ENCODE measurements around the gene KDM4C. TPM values are rescaled to one million over a fixed set of nuclear protein-coding genes. Genes with fewer than 3 reads are reported as not detected.

KDM4C gene
- total RNA-seq, 1 experiment from 2014 or later, result 7.1 TPM

DNA sequence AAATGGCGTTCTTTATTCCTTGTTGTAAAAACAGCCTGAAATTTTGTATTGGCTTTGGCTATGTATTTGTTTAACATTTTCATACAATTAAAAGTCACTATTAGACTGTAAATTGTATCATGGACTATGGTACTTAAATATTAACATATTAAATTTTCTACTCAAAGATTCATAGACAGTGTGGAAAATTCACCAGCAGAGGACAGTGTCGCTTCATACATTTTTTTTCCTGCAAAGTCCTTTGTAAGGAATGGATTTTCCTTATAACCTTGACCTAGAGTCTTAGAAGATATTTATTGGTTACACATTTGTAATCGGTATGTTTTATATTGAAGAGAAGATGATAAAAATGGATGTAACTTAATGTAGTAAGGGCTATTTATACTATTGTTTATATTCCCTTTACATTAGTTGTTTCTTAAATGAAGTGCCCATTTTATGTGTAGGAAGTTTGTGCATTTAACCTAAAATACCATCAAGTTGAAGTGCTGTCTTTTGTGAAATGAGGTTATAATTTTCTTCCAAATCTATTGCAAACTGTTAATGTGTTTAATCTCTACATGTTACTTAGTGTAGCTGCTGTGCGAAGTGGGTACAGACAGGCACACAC lies 150.1 kb downstream of the KDM4C start:
- in situ Hi-C loops (cut with HindIII; ENCODE audit: low pct_unique_long_range_greater_than_20kb, low sequenced_read_pairs) (no loop called here), intact Hi-C loops (cut with micrococcal nuclease; ENCODE audit: unreplicated experiment) (no loop called here)
- POLR2A ChIA-PET, result no interaction called here
- no peak for TF ChIP-seq TCF7L2 (IDR thresholded peaks at IDR 0.05; ENCODE audit: low read depth, low read length)
- TF ChIP-seq POLR2AphosphoS5 (IDR thresholded peaks at IDR 0.05; ENCODE audit: low read depth, low read length), result no peak
- TF ChIP-seq, protein P1, sequence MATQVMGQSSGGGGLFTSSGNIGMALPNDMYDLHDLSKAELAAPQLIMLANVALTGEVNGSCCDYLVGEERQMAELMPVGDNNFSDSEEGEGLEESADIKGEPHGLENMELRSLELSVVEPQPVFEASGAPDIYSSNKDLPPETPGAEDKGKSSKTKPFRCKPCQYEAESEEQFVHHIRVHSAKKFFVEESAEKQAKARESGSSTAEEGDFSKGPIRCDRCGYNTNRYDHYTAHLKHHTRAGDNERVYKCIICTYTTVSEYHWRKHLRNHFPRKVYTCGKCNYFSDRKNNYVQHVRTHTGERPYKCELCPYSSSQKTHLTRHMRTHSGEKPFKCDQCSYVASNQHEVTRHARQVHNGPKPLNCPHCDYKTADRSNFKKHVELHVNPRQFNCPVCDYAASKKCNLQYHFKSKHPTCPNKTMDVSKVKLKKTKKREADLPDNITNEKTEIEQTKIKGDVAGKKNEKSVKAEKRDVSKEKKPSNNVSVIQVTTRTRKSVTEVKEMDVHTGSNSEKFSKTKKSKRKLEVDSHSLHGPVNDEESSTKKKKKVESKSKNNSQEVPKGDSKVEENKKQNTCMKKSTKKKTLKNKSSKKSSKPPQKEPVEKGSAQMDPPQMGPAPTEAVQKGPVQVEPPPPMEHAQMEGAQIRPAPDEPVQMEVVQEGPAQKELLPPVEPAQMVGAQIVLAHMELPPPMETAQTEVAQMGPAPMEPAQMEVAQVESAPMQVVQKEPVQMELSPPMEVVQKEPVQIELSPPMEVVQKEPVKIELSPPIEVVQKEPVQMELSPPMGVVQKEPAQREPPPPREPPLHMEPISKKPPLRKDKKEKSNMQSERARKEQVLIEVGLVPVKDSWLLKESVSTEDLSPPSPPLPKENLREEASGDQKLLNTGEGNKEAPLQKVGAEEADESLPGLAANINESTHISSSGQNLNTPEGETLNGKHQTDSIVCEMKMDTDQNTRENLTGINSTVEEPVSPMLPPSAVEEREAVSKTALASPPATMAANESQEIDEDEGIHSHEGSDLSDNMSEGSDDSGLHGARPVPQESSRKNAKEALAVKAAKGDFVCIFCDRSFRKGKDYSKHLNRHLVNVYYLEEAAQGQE (IDR thresholded peaks at IDR 0.05; ENCODE audit: insufficient read depth in 1 of 2, low read depth in 2 of 2, low read length in 1 of 2), result no peak
- TF ChIP-seq SIN3A (IDR thresholded peaks at IDR 0.05; ENCODE audit: borderline replicate concordance, insufficient read depth, low read depth, low read length), result no peak
- TF ChIP-seq CTCF (IDR thresholded peaks at IDR 0.05), result peak; percentile 41; the same call in 1 of the 2 replicates
- no TSS peak for BruUV-seq (replicated peaks)
- no peak for DNase-seq (ENCODE audit: low read depth, low spot score)
- no peak for ATAC-seq
- Histone ChIP-seq H3K27ac (ENCODE audit: low read length) (no peak overlapping the region), H3K27me3 (ENCODE audit: control insufficient read depth, insufficient read depth, low read length) (no peaks in the 10 kb centered on the region), H3K36me3 (ENCODE audit: control insufficient read depth, insufficient read depth, low read length) (no peaks in the 10 kb centered on the region), H3K4me1 (ENCODE audit: control insufficient read depth, insufficient read depth, low read length) (no peaks in the 10 kb centered on the region), H3K9me3 (ENCODE audit: control insufficient read depth, insufficient read depth, low read depth, low read length) (no peaks in the 10 kb centered on the region), H3K4me3 (ENCODE audit: low read depth in 2 of 2, low read length in 2 of 2) (no peak overlapping the region)
- CTCF ChIA-PET, result no interaction called here

GRCh38 chr9:6909181-6909580 lies 151.4 kb downstream of the KDM4C start:
- no peak overlapping the region for H3K27ac ChIP-seq (ENCODE audit: low read length)
- no peak overlapping the region for H3K4me3 ChIP-seq (ENCODE audit: low read depth in 2 of 2, low read length in 2 of 2)
- H3K4me1 ChIP-seq (ENCODE audit: control insufficient read depth, insufficient read depth, low read length), result no peaks in the 10 kb centered on the region
- H3K27me3 ChIP-seq (ENCODE audit: control insufficient read depth, insufficient read depth, low read length), result no peaks in the 10 kb centered on the region
- no peak for DNase-seq (ENCODE audit: low read depth, low spot score)
- BruUV-seq (replicated peaks), result no TSS peak
- ChIA-PET POLR2A (no interaction called here), CTCF (no interaction called here)
- no peak for ATAC-seq
- intact Hi-C loops (cut with micrococcal nuclease; ENCODE audit: unreplicated experiment) (no loop called here), in situ Hi-C loops (cut with HindIII; ENCODE audit: low pct_unique_long_range_greater_than_20kb, low sequenced_read_pairs) (no loop called here)
- no peaks in the 10 kb centered on the region for H3K36me3 ChIP-seq (ENCODE audit: control insufficient read depth, insufficient read depth, low read length)
- H3K9me3 ChIP-seq (ENCODE audit: control insufficient read depth, insufficient read depth, low read depth, low read length), result no peaks in the 10 kb centered on the region
- TF ChIP-seq CTCF (IDR thresholded peaks at IDR 0.05) (no peak), TCF7L2 (IDR thresholded peaks at IDR 0.05; ENCODE audit: low read depth, low read length) (no peak), SIN3A (IDR thresholded peaks at IDR 0.05; ENCODE audit: borderline replicate concordance, insufficient read depth, low read depth, low read length) (no peak), POLR2AphosphoS5 (IDR thresholded peaks at IDR 0.05; ENCODE audit: low read depth, low read length) (no peak)
- TF ChIP-seq, protein P1 (IDR thresholded peaks at IDR 0.05; ENCODE audit: insufficient read depth in 1 of 2, low read depth in 2 of 2, low read length in 1 of 2), result no peak
